Measurements from ENCODE around the gene DSTN. TPM values are rescaled to one million over a fixed set of nuclear protein-coding genes. Genes with fewer than 3 reads are reported as not detected.
A peak's percentile ranks its signal among the peaks of the same experiment; 100 is the strongest.

The DSTN gene
- total RNA-seq, 4 donors from 2014 or later = 1,820 to 3,515 (median 2,996) TPM

GRCh38 chr20:17525132-17525531, 44.7 kb upstream of the DSTN start:
- H3K9me3 ChIP-seq = no peaks in the 10 kb centered on the region
- no peak for ATAC-seq
- H3K4me3 ChIP-seq = no peak overlapping the region
- H3K36me3 ChIP-seq = no peaks in the 10 kb centered on the region
- WGBS, 2 donors (ENCODE audit: low coverage in 1 of 2) = 91 to 100% methylated on average over 1 to 3 of the region's 5 CpGs
- H3K27me3 ChIP-seq = no peaks in the 10 kb centered on the region
- peaks cover 0 to 1% (median 0%) of the 10 kb centered on the region in 3 donors for H3K4me1 ChIP-seq
- TF ChIP-seq CTCF (IDR thresholded peaks at IDR 0.05) (no peak), EP300 (IDR thresholded peaks at IDR 0.05) (no peak), POLR2A (IDR thresholded peaks at IDR 0.05) (no peak)
- H3K27ac ChIP-seq = no peak overlapping the region

GRCh38 chr20:17525650-17526049, 44.2 kb upstream of the DSTN start:
- peaks cover 0 to 7% (median 0%) of the 10 kb centered on the region in 3 donors for H3K4me1 ChIP-seq
- H3K27ac ChIP-seq = no peak overlapping the region
- no peaks in the 10 kb centered on the region for H3K36me3 ChIP-seq
- H3K9me3 ChIP-seq = no peaks in the 10 kb centered on the region
- ATAC-seq = peak; percentile 13
- no peak for TF ChIP-seq EP300 (IDR thresholded peaks at IDR 0.05)
- TF ChIP-seq CTCF (IDR thresholded peaks at IDR 0.05) = no peak
- no peaks in the 10 kb centered on the region for H3K27me3 ChIP-seq
- H3K4me3 ChIP-seq = no peak overlapping the region

- Histone ChIP-seq H3K4me3 (no peak overlapping the region), H3K27ac (no peak overlapping the region), H3K4me1 (peaks cover 0 to 32% (median 0%) of the 10 kb centered on the region in 3 donors), H3K36me3 (no peaks in the 10 kb centered on the region), H3K9me3 (no peaks in the 10 kb centered on the region), H3K27me3 (no peaks in the 10 kb centered on the region)
- TF ChIP-seq CTCF (IDR thresholded peaks at IDR 0.05) (no peak), POLR2AphosphoS5 (IDR thresholded peaks at IDR 0.05) (no peak), EP300 (IDR thresholded peaks at IDR 0.05) (no peak), POLR2A (IDR thresholded peaks at IDR 0.05) (no peak)
- ATAC-seq = no peak
Observed at GRCh38 chr20:17529586-17529985, 40.3 kb upstream of the DSTN start.

GRCh38 chr20:17530153-17530552, 39.7 kb upstream of the DSTN start:
- peaks cover 0 to 32% (median 0%) of the 10 kb centered on the region in 3 donors for H3K4me1 ChIP-seq
- WGBS, 2 donors (ENCODE audit: low coverage in 1 of 2) = 60 to 75% methylated on average over 2 of the region's 7 CpGs
- H3K4me3 ChIP-seq = no peak overlapping the region
- no peaks in the 10 kb centered on the region for H3K27me3 ChIP-seq
- H3K27ac ChIP-seq = no peak overlapping the region
- H3K36me3 ChIP-seq = no peaks in the 10 kb centered on the region
- TF ChIP-seq EP300 (IDR thresholded peaks at IDR 0.05) (no peak), POLR2AphosphoS5 (IDR thresholded peaks at IDR 0.05) (no peak), POLR2A (IDR thresholded peaks at IDR 0.05) (no peak), CTCF (IDR thresholded peaks at IDR 0.05) (no peak)
- ATAC-seq = no peak
- H3K9me3 ChIP-seq = no peaks in the 10 kb centered on the region

GRCh38 chr20:17530716-17531664, 38.9 kb upstream of the DSTN start, which contains the start of gene BFSP1:
TSS of gene BFSP1 (minus strand) at chr20:17531379. CDS start at chr20:17531329, 50 bp downstream.
- peak; percentile 75 for ATAC-seq
- TF ChIP-seq POLR2A (IDR thresholded peaks at IDR 0.05) (no peak), CTCF (IDR thresholded peaks at IDR 0.05) (peak in 2 of 4 experiments; percentile 9 to 12)
- Histone ChIP-seq H3K4me1 (peaks cover 0 to 32% (median 0%) of the 10 kb centered on the region in 3 donors), H3K36me3 (no peaks in the 10 kb centered on the region), H3K4me3 (peak within 1 kb of the TSS; percentile 62 to 67), H3K27ac (peak within 1 kb of the TSS; percentile 45 to 88 (median 68)), H3K9me3 (no peaks in the 10 kb centered on the region), H3K27me3 (no peaks in the 10 kb centered on the region)
- 0 to 4% methylated on average over 1 to 11 of the region's 111 CpGs for WGBS, 2 donors (ENCODE audit: low coverage in 1 of 2)

Data from gastroesophageal sphincter (tissue), 4 donors.